ENCODE measurements around the gene KIRREL3.

Gene KIRREL3

DNA sequence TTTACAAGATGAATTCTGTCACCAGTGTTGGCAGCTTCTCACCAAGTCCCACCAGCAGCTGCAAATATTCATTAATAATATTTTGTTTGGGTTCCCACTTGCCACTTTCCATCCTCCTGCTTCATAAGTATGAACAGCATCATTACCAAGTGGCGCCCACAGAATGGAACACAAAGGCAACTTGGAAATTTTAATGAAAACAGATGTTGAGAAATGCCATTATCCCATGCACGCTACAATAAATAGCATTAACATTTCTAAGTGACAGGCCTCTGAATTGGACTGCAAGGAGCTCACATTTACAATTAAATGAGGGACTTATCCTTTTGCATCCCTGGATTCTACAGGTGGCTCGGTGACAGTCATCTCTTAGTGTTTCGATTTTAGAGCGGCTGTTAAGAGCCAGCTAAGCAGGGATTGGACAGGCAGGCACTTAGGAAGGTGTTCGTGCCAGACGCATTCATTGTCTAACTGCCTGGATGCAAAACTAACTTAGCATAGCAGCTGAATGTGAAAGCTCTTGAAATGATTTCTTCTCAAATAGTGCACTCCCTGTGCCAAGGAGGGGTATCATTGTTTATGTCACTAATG lies 170.3 kb downstream of the KIRREL3 start:
- no peak for DNase-seq (ENCODE audit: low read depth)

GRCh38 chr11:126829716-126830115 lies 170.9 kb downstream of the KIRREL3 start:
- DNase-seq (ENCODE audit: low read depth): no peak

DNA sequence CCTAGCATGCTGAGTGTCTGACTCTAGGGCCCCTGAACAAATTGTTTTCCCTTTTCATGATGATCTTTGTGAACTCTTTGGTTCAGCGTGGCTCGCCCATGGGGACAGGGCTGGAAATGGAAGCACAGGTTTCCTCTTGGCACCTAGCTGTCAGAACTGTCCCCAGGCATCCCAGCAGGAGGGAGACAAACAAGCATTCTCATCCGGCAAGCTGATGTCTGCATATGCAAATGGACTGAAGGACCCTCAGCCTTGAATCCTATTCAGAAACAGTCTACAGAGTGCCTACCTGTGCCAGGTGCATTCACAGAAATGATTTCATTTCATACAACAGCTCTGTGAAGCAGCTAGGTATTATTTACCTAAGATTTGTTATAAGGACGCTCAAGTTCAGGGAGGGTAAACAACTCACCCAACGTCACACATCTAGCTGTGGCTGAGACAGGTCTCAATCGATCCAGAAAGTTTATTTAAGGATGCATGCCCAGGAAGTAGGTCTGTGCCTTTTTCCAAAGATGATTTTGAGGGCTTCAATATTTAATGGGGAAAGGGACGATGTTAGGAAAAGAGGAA lies 176.4 kb downstream of the KIRREL3 start:
- no peak for DNase-seq (ENCODE audit: low read depth)

DNA sequence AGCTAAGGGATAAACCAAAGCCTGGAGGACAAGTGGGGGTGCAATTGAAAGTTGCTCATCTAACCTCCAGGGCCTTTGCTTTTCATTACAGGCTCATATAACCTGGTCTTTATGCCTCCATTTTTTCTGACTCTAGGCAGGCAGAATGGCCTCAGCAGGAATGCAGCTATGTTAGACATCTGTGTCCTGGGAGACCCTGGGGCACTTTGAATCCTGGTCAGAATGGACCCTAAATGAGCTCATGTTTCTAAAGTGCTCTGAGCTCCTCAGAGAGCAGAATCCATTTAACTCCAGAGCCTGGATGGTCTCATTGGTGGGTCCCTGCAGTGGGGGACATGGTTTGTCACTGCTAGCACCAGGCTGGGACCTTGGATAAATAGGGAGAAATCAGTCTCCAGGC lies 177.3 kb downstream of the KIRREL3 start:
- no peak for DNase-seq (ENCODE audit: low read depth)

- no peak for DNase-seq (ENCODE audit: low read depth)
These were observed 178.7 kb downstream of the KIRREL3 start for GRCh38 chr11:126821827-126822226.

GRCh38 chr11:126819194-126819593 lies 181.4 kb downstream of the KIRREL3 start:
- no peak for DNase-seq (ENCODE audit: low read depth)

DNA sequence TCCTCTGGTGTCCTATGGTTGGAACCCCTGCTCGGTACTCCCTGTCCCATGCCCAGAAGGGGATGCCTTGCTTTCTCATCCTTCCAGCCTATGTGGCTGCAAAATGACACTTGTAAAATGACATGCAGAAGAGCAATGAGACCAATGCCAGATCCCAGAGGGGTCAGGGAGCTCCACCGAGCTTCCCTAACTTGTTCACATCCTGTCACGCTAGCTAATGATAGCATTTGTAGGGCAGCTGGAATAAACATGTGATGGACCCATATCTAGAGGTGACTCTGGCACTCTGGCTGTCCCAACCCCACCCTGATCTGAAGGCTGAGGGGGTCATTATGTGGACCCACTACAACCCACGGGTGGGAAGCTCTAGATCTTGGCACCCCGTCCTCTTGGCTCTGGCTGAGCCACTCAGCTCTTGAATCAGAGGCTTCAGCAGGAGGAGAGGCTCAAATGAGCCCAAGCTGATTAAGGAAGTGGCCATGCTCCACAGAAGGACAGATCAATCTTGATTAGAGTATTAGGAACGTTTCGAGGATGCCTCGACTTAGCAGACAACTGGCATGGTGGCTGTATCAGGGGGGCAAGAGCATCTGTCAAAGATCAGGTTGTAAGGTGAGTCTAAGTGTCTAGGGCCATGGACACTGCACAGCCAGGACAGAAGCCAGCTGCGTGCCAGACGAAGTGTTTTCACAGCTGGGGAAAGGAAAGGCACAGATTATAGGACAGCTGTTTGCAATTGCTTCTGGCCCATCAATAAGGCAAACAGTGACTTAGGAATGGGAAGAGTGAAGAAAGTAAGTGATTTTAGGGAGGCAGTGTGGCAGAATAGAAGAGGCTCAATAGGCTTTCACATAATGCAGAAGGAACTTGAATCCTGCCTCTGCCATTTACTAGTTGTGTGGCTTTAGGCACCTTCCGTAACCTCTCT lies 182.8 kb downstream of the KIRREL3 start:
- peak; percentile 27 for DNase-seq (ENCODE audit: low read depth)

GRCh38 chr11:126817096-126817495 lies 183.5 kb downstream of the KIRREL3 start:
- peak; percentile 69 for DNase-seq (ENCODE audit: low read depth)

DNA sequence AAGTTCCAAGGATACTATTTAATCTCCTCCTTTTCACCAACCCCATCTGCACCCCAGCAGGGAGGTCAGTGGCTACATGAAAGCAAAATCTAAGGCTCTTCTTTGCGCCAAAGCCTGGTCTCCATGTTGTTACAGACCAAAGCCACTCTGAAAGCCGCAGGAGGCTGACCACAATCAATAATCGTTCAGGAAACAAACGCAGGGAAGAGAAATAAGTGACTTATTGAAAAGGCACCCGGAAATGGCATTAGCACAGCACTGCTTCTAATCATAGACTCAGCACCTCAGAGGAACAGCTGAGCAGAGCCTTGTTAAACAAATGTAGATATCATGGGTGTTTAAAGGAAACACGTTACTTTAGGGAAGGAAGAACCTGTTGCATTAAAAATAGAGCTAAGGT lies 183.9 kb downstream of the KIRREL3 start:
- peak; percentile 50 for DNase-seq (ENCODE audit: low read depth)

- DNase-seq (ENCODE audit: low read depth): peak; percentile 83
These were observed 185.5 kb downstream of the KIRREL3 start for GRCh38 chr11:126815111-126815510.

GRCh38 chr11:126810776-126811175 lies 189.8 kb downstream of the KIRREL3 start:
- DNase-seq (ENCODE audit: low read depth): no peak

- no peak for DNase-seq (ENCODE audit: low read depth)
These were observed 190.9 kb downstream of the KIRREL3 start for GRCh38 chr11:126809514-126810289.

GRCh38 chr11:126808836-126809235 lies 191.7 kb downstream of the KIRREL3 start:
- DNase-seq (ENCODE audit: low read depth): peak; percentile 36

- no peak for DNase-seq (ENCODE audit: low read depth)
These were observed 192.3 kb downstream of the KIRREL3 start for GRCh38 chr11:126808296-126808695.

GRCh38 chr11:126805870-126806269 lies 194.7 kb downstream of the KIRREL3 start:
- DNase-seq (ENCODE audit: low read depth): no peak

- DNase-seq (ENCODE audit: low read depth): no peak
These were observed 196.2 kb downstream of the KIRREL3 start for GRCh38 chr11:126804363-126804762.

GRCh38 chr11:126800009-126800408 lies 200.6 kb downstream of the KIRREL3 start:
- peak; percentile 84 for DNase-seq (ENCODE audit: low read depth)

DNA sequence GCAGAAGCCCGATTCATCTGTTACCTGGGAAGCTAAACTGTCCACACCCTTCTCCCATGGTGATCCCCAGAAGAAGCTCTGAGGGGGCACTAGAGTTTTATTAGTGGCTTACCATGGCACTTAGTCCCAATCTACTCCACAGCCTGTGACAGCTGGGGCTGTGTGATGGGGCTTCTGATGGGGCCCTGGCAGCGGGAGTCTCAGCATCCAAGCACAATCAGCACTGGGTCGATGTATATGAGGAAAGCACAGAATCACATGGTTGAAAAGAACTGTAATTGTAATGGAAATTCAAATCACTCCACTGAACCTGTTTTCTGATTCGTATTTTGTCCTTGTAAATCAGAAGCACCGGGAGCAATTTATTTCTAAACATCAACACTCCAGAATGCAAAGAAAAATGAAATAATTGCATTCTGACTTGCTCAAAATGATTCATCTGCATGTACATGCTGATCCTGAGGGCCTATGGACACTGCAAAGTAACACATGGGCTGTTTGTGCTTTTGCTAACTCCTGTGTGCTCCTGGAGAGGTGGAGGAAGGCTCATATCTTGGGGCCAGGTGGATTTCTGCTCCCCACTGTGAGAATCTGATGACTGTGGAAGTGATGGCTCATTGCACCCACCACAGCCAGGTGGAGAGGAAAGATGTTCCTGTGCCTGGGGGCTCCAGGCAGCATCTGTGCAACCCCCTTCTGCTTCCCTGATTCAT lies 203.0 kb downstream of the KIRREL3 start:
- no peak for DNase-seq (ENCODE audit: low read depth)

GRCh38 chr11:126793596-126793995 lies 207.0 kb downstream of the KIRREL3 start:
- DNase-seq (ENCODE audit: low read depth): no peak

- DNase-seq (ENCODE audit: low read depth): no peak
These were observed 208.6 kb downstream of the KIRREL3 start for GRCh38 chr11:126791991-126792390.

DNA sequence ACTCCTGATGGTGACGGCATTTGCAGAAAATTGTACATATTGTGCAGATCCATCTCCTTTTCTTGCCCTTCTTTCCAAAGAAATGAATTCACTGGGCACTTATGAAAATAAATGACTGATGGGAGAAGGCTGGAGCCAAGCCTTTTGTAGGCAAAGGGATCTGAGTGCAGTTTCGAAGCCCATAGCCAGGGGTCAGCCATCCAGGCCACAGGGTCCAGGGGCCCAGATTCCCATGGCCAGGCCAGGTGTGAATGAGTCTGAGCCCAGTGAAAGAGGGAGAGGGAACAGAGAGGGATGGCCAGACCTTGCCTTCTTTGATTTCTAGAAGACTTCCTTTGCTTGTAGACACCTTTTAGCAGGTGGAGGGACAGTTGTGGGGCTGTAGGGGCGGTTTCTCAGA lies 209.1 kb downstream of the KIRREL3 start:
- DNase-seq (ENCODE audit: low read depth): no peak
